ENCODE measurements around the gene TLE5. TPM values are rescaled to one million over a fixed set of nuclear protein-coding genes. Genes with fewer than 3 reads are reported as not detected.
"Not testable (repeated sequence)": the region's sequence is repeated elsewhere in the genome, so short reads cannot be mapped to it uniquely, and the experiment has no call there.

Gene TLE5
- total RNA-seq, 4 donors from 2014 or later, result 449 to 1,111 (median 479) TPM

- Histone ChIP-seq H3K27ac (peak overlapping the region in 1 of 4 donors; percentile 29), H3K27me3 (no peaks in the 10 kb centered on the region), H3K9me3 (no peaks in the 10 kb centered on the region), H3K36me3 (peaks cover 0 to 81% (median 0%) of the 10 kb centered on the region in 3 donors), H3K4me3 (no peak overlapping the region), H3K4me1 (no peaks in the 10 kb centered on the region)
- TF ChIP-seq EP300 (IDR thresholded peaks at IDR 0.05), result no peak
- no peak for TF ChIP-seq CTCF (IDR thresholded peaks at IDR 0.05)
- TF ChIP-seq POLR2A (IDR thresholded peaks at IDR 0.05), result no peak
- no peak for DNase-seq (ENCODE audit: low spot score in 2 of 2)
- 65 to 71% methylated on average over 16 of the region's 16 CpGs for WGBS, 2 donors
Measured at GRCh38 chr19:3012621-3013262, 49.6 kb downstream of the TLE5 start.

GRCh38 chr19:3012059-3012458 lies 50.2 kb downstream of the TLE5 start:
- not testable (repeated sequence) for DNase-seq (ENCODE audit: low spot score in 2 of 2); H3K4me3 ChIP-seq; H3K9me3 ChIP-seq; H3K27me3 ChIP-seq; H3K4me1 ChIP-seq; H3K27ac ChIP-seq
- H3K36me3 ChIP-seq, result peaks cover 0 to 86% (median 0%) of the 10 kb centered on the region in 3 donors
- 83 to 89% methylated on average over 13 of the region's 13 CpGs for WGBS, 2 donors

- TF ChIP-seq CTCF (IDR thresholded peaks at IDR 0.05) (no peak), EP300 (IDR thresholded peaks at IDR 0.05) (no peak), POLR2A (IDR thresholded peaks at IDR 0.05) (no peak)
- Histone ChIP-seq H3K4me3 (no peak overlapping the region), H3K27me3 (no peaks in the 10 kb centered on the region), H3K9me3 (no peaks in the 10 kb centered on the region), H3K36me3 (peaks cover 0 to 97% (median 0%) of the 10 kb centered on the region in 3 donors), H3K27ac (peak overlapping the region in 1 of 4 donors; percentile 11), H3K4me1 (no peaks in the 10 kb centered on the region)
- WGBS, 2 donors, result 82 to 90% methylated on average over 13 of the region's 13 CpGs
- DNase-seq (ENCODE audit: low spot score in 2 of 2), result no peak
Measured at GRCh38 chr19:3010871-3011270, 51.4 kb downstream of the TLE5 start.

- Histone ChIP-seq H3K36me3 (peaks cover 0 to 100% (median 0%) of the 10 kb centered on the region in 3 donors), H3K27ac (no peak overlapping the region), H3K9me3 (no peaks in the 10 kb centered on the region), H3K27me3 (no peaks in the 10 kb centered on the region), H3K4me1 (no peaks in the 10 kb centered on the region), H3K4me3 (no peak overlapping the region)
- TF ChIP-seq EP300 (IDR thresholded peaks at IDR 0.05) (no peak), POLR2A (IDR thresholded peaks at IDR 0.05) (no peak), CTCF (IDR thresholded peaks at IDR 0.05) (no peak)
- WGBS, 2 donors, result 69 to 75% methylated on average over 6 of the region's 6 CpGs
- no peak for DNase-seq (ENCODE audit: low spot score in 2 of 2)
Measured at GRCh38 chr19:3008994-3009393, 53.3 kb downstream of the TLE5 start.

- H3K27me3 ChIP-seq, result no peaks in the 10 kb centered on the region
- TF ChIP-seq CTCF (IDR thresholded peaks at IDR 0.05) (no peak), POLR2A (IDR thresholded peaks at IDR 0.05) (no peak), EP300 (IDR thresholded peaks at IDR 0.05) (no peak)
- H3K36me3 ChIP-seq, result peaks cover 0 to 100% (median 0%) of the 10 kb centered on the region in 3 donors
- H3K4me3 ChIP-seq, result no peak overlapping the region
- no peak overlapping the region for H3K27ac ChIP-seq
- H3K9me3 ChIP-seq, result no peaks in the 10 kb centered on the region
- DNase-seq (ENCODE audit: low spot score in 2 of 2), result no peak
- 75 to 78% methylated on average over 9 of the region's 9 CpGs for WGBS, 2 donors
- H3K4me1 ChIP-seq, result no peaks in the 10 kb centered on the region
Measured at GRCh38 chr19:3007975-3008374, 54.3 kb downstream of the TLE5 start.

All from tibial nerve (tissue), 4 donors.